ENCODE measurements around the gene FBXO30.

Gene FBXO30

DNA sequence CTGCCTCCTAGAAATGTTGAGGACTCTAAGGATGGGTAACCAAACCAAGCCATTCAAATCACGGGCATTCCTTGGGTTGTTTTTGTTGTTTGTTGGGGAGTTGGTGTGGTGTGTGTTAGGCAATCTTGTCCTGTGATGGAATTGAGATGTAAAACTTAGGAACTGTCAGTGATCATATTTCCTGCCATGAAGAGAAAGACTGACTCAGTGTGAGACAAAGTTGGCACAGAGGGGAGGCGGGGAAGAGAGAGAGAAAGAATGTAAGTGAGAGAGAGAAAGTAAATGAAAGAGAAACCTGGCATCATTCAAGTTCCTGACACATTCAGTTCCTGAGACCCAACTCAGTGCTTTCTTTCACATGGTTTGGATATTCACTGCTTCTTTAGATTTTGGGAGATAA lies 21.6 kb upstream of the FBXO30 start:
- Histone ChIP-seq H3K9me3 (ENCODE audit: control insufficient read depth, low read length) (no peaks in the 10 kb centered on the region), H3K9ac (no peak overlapping the region), H3K4me3 (ENCODE audit: low read depth, low read length) (no peak overlapping the region), H3K27me3 (ENCODE audit: control insufficient read depth, insufficient read depth, low read length) (no peaks in the 10 kb centered on the region), H3K36me3 (ENCODE audit: control insufficient read depth, insufficient read depth, low read length) (no peaks in the 10 kb centered on the region), H3K4me1 (no peaks in the 10 kb centered on the region), H3K27ac (no peak overlapping the region), H3K4me2 (ENCODE audit: low read length) (no peak overlapping the region), H3K79me2 (no peaks in the 10 kb centered on the region), H2AFZ (no peak overlapping the region)
- TF ChIP-seq, protein P1, sequence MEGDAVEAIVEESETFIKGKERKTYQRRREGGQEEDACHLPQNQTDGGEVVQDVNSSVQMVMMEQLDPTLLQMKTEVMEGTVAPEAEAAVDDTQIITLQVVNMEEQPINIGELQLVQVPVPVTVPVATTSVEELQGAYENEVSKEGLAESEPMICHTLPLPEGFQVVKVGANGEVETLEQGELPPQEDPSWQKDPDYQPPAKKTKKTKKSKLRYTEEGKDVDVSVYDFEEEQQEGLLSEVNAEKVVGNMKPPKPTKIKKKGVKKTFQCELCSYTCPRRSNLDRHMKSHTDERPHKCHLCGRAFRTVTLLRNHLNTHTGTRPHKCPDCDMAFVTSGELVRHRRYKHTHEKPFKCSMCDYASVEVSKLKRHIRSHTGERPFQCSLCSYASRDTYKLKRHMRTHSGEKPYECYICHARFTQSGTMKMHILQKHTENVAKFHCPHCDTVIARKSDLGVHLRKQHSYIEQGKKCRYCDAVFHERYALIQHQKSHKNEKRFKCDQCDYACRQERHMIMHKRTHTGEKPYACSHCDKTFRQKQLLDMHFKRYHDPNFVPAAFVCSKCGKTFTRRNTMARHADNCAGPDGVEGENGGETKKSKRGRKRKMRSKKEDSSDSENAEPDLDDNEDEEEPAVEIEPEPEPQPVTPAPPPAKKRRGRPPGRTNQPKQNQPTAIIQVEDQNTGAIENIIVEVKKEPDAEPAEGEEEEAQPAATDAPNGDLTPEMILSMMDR (IDR thresholded peaks at IDR 0.05): no peak

DNA sequence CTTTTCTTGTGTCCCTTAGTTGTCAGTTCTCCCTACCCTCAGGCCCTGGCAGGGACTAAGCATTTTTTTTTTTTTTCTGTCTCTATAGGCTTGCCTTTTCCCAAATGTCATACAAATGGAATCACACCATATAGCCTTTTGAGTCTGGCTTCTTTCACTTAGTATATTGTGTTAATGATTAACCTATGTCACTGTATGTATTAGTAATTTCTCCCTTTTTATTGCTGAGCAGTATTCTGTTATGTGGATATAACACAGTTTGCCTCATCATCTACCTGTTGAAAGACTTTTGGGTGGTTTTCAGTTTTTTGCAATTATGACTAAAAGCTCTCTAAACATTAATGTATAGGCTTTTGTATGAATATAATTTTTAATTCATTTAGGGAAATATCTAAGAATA lies 16.0 kb upstream of the FBXO30 start:
- no peaks in the 10 kb centered on the region for H3K9me3 ChIP-seq (ENCODE audit: control insufficient read depth, low read length)
- H3K9ac ChIP-seq: no peak overlapping the region
- no peak overlapping the region for H3K4me2 ChIP-seq (ENCODE audit: low read length)
- H3K27ac ChIP-seq: no peak overlapping the region
- TF ChIP-seq, protein P1 (IDR thresholded peaks at IDR 0.05): no peak
- no peaks in the 10 kb centered on the region for H3K4me1 ChIP-seq
- no peak overlapping the region for H2AFZ ChIP-seq
- no peaks in the 10 kb centered on the region for H3K79me2 ChIP-seq
- no peak overlapping the region for H3K4me3 ChIP-seq (ENCODE audit: low read depth, low read length)
- H3K36me3 ChIP-seq (ENCODE audit: control insufficient read depth, insufficient read depth, low read length): no peaks in the 10 kb centered on the region
- no peaks in the 10 kb centered on the region for H3K27me3 ChIP-seq (ENCODE audit: control insufficient read depth, insufficient read depth, low read length)

DNA sequence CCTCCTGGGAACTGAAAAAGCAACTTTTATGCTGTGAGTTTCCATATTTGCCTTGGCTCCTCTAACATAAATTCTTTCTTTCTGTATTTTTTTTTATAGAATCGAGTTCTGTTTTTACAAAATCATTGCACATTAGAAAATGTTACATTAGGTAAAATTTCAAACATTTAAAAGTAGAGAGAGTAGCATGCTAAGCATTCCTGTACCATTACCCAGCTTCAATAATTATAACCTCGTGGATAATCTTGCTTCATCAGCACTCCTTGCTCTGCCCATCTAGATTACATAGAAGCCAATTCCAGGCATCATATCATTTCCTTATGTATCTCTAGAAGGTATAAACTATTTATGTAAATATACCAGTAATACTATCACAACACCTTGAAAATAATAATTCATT lies 15.4 kb upstream of the FBXO30 start:
- TF ChIP-seq, protein P1 (IDR thresholded peaks at IDR 0.05): no peak
- Histone ChIP-seq H3K27me3 (ENCODE audit: control insufficient read depth, insufficient read depth, low read length) (no peaks in the 10 kb centered on the region), H3K4me2 (ENCODE audit: low read length) (no peak overlapping the region), H3K79me2 (no peaks in the 10 kb centered on the region), H3K9ac (no peak overlapping the region), H3K36me3 (ENCODE audit: control insufficient read depth, insufficient read depth, low read length) (no peaks in the 10 kb centered on the region), H3K27ac (no peak overlapping the region), H3K4me1 (no peaks in the 10 kb centered on the region), H3K4me3 (ENCODE audit: low read depth, low read length) (no peak overlapping the region), H3K9me3 (ENCODE audit: control insufficient read depth, low read length) (no peaks in the 10 kb centered on the region), H2AFZ (no peak overlapping the region)

DNA sequence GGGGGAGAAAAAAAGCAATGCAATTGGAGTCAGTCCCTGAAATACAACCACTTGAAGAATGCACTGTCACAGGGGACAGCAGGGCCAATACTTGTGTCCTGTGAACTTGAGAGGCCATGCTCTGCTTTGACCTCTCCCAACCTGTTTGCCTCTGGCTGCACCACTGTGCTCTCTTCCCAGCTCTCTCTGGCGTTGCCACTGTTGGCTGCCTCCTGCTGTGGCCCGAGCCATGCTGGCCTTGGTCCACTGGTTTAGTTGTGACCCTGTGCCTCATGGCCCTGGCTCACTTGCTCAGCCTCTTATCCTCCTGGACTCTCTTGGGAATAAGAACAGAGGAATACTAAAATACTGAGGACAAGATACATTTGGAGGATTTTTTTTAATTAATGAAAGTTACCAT lies 14.5 kb upstream of the FBXO30 start:
- Histone ChIP-seq H3K4me2 (ENCODE audit: low read length) (no peak overlapping the region), H3K79me2 (no peaks in the 10 kb centered on the region), H3K4me1 (no peaks in the 10 kb centered on the region), H3K4me3 (ENCODE audit: low read depth, low read length) (no peak overlapping the region), H3K9ac (no peak overlapping the region), H3K27me3 (ENCODE audit: control insufficient read depth, insufficient read depth, low read length) (no peaks in the 10 kb centered on the region), H3K9me3 (ENCODE audit: control insufficient read depth, low read length) (no peaks in the 10 kb centered on the region), H3K36me3 (ENCODE audit: control insufficient read depth, insufficient read depth, low read length) (no peaks in the 10 kb centered on the region), H2AFZ (no peak overlapping the region), H3K27ac (no peak overlapping the region)
- TF ChIP-seq, protein P1 (IDR thresholded peaks at IDR 0.05): no peak

DNA sequence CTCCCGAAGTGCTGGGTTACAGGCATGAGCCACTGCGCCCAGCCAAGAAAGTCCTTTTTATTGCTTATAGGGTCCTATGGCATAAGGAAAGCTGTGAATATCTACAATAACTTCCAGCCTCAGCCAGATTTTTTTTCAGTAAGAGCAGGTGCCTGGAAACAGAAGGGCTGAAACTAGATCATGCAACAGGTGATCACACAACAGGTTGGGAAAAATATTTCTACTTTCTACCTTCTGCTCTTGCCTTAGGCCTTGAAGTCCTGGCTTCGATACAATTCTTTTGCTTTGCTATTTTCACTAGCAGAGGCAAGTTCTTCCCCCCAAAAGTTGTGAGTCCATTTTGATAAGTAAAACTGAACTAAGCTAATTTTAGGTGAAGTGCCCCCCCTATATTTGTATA lies 9.7 kb upstream of the FBXO30 start:
- TF ChIP-seq, protein P1 (IDR thresholded peaks at IDR 0.05): no peak

More for the DNA sequence above, 9.7 kb upstream of the FBXO30 start:
- Histone ChIP-seq H3K79me2 (no peaks in the 10 kb centered on the region), H3K27me3 (ENCODE audit: control insufficient read depth, insufficient read depth, low read length) (no peaks in the 10 kb centered on the region), H3K4me1 (no peaks in the 10 kb centered on the region), H3K4me3 (ENCODE audit: low read depth, low read length) (no peak overlapping the region), H3K36me3 (ENCODE audit: control insufficient read depth, insufficient read depth, low read length) (no peaks in the 10 kb centered on the region), H3K4me2 (ENCODE audit: low read length) (no peak overlapping the region), H2AFZ (no peak overlapping the region), H3K27ac (no peak overlapping the region), H3K9ac (no peak overlapping the region), H3K9me3 (ENCODE audit: control insufficient read depth, low read length) (no peaks in the 10 kb centered on the region)

Measured in parathyroid adenoma (tissue), 2 donors.